Upper lobe of left lung (tissue), 6 donors: ENCODE measurements around the gene SERP1. TPM values are rescaled to one million over a fixed set of nuclear protein-coding genes. Genes with fewer than 3 reads are reported as not detected.
"Not testable (repeated sequence)": the region's sequence is repeated elsewhere in the genome, so short reads cannot be mapped to it uniquely, and the experiment has no call there.

Experiments used
- ATAC-seq, 2 donors: fragments of 200-7000 bp; cut with Tn5 transposase; one replicate each; pipeline ENCODE4 v1.9.1; 2022; ENCODE audit warnings: mild to moderate bottlenecking in 2 of 2, moderate library complexity in 2 of 2; ENCODE audit not compliant: low FRiP score in 2 of 2
- DNase-seq, 2 donors: peaks; one replicate each; pipeline ENCODE4 v3.0.0-alpha.2; 2019 to 2020
- H3K27ac ChIP-seq, 4 donors: fragments of 200-600 bp; sonication (generic); one replicate each; pipeline ENCODE4 v1.5.1; 2016 to 2019
- H3K27me3 ChIP-seq, 4 donors: fragments of 200-600 bp; sonication (generic); one replicate each; pipeline ENCODE4 v1.5.1; 2017 to 2019
- H3K36me3 ChIP-seq, 4 donors: fragments of 200-600 bp; sonication (generic); one replicate each; pipeline ENCODE4 v1.5.1; 2016 to 2019
- H3K4me1 ChIP-seq, 4 donors: fragments of 200-600 bp; sonication (generic); one replicate each; pipeline ENCODE4 v1.5.1; 2018 to 2019
- H3K4me3 ChIP-seq, 4 donors: fragments of 200-600 bp; sonication (generic); one replicate each; pipeline ENCODE4 v1.5.1; 2017 to 2019; ENCODE audit warnings: mild to moderate bottlenecking in 2 of 4, moderate library complexity in 1 of 4
- H3K9me3 ChIP-seq, 4 donors: fragments of 200-600 bp; sonication (generic); one replicate each; pipeline ENCODE4 v1.5.1; 2018 to 2019
- EP300 ChIP-seq, 4 donors: sonication (generic); formaldehyde crosslinking; IDR thresholded peaks; one replicate each; pipeline ENCODE4 v1.5.1; 2017; ENCODE audit warnings: antibody characterized with exemption in 4 of 4, control low read depth in 2 of 4
- POLR2A ChIP-seq, 4 donors: fragments of 450-650 bp; IDR thresholded peaks; one replicate each; pipeline ENCODE4 v1.5.1; 2016 to 2017; ENCODE audit warnings: antibody characterized with exemption in 4 of 4, mild to moderate bottlenecking in 2 of 4
- POLR2AphosphoS5 ChIP-seq, 2 donors: sonication (generic); formaldehyde crosslinking; IDR thresholded peaks; one replicate each; pipeline ENCODE4 v1.5.1; 2017; ENCODE audit warnings: antibody characterized with exemption in 2 of 2
- WGBS, 2 donors: methylation state at CpG; one replicate each; pipeline ENCODE4 v1.1.5; 2017 to 2018; 5-methylcytosine and 5-hydroxymethylcytosine counted together
- total RNA-seq, 6 donors: library from RNA; depleted of rRNA in 4 of 6; stranded (reverse); fragments of >200 nt in 4 of 6; gene quantifications; one replicate each; pipeline versions ENCODE4 v1.1.0 to v1.2.1, GENCODE V29; 2016 to 2021
- TF ChIP-seq, protein P1 (sequence below), 6 experiments: fragments of 450-650 bp in 4 of 6; fragments of 200-600 bp in 2 of 6; sonication (generic) in 2 of 6; IDR thresholded peaks; one replicate each; pipeline ENCODE4 v1.5.1; 2016 to 2019; ENCODE audit warnings: antibody characterized with exemption in 6 of 6
- donor health status: DM: no; HTN: no; CAD: no; lungs with moderate emphysema.
- donor health status: DM: no; HTN: yes; CAD: no; lungs with severe emphysema.

Gene SERP1
- total RNA-seq, 6 donors from 2014 or later = 160 to 459 (median 303) TPM

DNA sequence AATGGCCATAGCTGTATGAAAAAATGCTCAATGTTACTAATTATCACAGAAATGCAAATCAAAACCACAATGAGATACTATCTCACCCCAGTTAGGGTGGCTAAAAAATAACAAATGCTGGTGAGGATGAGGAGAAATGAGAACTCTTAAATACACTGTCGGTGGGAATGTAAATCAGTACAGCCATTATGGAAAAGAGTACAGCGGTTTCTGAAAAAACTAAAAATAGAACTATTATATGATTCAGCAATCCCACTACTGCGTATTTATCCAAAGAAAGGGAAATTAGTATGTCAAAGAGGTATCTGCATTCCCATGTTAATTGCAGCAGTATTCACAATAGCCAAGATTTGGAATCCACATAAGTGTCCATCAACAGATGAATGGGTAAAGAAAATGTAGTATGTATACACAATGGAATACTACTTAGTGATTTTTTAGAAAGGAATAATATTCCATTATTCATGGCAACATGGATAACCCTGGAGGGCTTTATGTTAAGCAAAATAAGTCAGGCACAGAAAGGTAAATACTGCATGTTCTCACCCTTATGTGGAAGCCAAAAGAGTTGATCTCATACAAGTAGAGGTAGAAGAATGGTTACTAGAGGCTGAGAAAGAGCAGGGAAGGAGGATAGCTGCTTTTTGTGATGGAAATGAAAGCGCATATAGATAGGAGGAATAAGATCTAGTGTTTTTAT, 35.0 kb downstream of the SERP1 start:
- Histone ChIP-seq H3K27ac (no peak overlapping the region), H3K4me3 (no peak overlapping the region), H3K9me3 (no peaks in the 10 kb centered on the region), H3K4me1 (no peaks in the 10 kb centered on the region), H3K36me3 (no peaks in the 10 kb centered on the region), H3K27me3 (no peaks in the 10 kb centered on the region)
- DNase-seq = no peak
- no peak for ATAC-seq
- no peak for TF ChIP-seq EP300 (IDR thresholded peaks at IDR 0.05)
- TF ChIP-seq, protein P1, sequence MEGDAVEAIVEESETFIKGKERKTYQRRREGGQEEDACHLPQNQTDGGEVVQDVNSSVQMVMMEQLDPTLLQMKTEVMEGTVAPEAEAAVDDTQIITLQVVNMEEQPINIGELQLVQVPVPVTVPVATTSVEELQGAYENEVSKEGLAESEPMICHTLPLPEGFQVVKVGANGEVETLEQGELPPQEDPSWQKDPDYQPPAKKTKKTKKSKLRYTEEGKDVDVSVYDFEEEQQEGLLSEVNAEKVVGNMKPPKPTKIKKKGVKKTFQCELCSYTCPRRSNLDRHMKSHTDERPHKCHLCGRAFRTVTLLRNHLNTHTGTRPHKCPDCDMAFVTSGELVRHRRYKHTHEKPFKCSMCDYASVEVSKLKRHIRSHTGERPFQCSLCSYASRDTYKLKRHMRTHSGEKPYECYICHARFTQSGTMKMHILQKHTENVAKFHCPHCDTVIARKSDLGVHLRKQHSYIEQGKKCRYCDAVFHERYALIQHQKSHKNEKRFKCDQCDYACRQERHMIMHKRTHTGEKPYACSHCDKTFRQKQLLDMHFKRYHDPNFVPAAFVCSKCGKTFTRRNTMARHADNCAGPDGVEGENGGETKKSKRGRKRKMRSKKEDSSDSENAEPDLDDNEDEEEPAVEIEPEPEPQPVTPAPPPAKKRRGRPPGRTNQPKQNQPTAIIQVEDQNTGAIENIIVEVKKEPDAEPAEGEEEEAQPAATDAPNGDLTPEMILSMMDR (IDR thresholded peaks at IDR 0.05) = no peak
- TF ChIP-seq POLR2AphosphoS5 (IDR thresholded peaks at IDR 0.05) = no peak
- WGBS, 2 donors = 73 to 89% methylated on average over 4 of the region's 4 CpGs

GRCh38 chr3:150509780-150510179, 36.5 kb downstream of the SERP1 start:
- Histone ChIP-seq H3K27me3 (no peaks in the 10 kb centered on the region), H3K9me3 (no peaks in the 10 kb centered on the region), H3K4me3 (no peak overlapping the region), H3K36me3 (no peaks in the 10 kb centered on the region), H3K4me1 (no peaks in the 10 kb centered on the region), H3K27ac (no peak overlapping the region)
- TF ChIP-seq EP300 (IDR thresholded peaks at IDR 0.05) (no peak), POLR2A (IDR thresholded peaks at IDR 0.05) (no peak), POLR2AphosphoS5 (IDR thresholded peaks at IDR 0.05) (no peak)
- TF ChIP-seq, protein P1 (IDR thresholded peaks at IDR 0.05) = no peak
- WGBS, 2 donors = 94 to 100% methylated on average over 2 of the region's 2 CpGs
- DNase-seq (no peak), ATAC-seq (no peak)

DNA sequence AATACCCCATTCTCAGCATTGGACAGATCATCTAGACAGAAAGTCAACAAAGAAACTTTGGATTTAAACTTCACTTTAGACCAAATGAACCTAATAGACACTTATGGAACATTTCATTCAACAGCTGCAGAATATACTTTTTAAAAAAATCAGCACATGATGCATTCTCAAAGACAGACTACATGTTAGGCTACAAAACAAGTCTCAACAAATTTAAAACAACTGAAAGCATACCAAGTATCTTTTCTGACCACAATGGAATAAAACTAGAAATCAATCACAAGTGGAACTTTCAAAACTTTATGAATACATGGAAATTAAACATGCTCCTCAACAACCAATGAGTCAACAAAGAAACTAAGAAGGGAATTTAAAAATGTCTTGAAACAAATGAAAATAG, 37.9 kb downstream of the SERP1 start:
- DNase-seq (no peak), ATAC-seq (no peak)
- Histone ChIP-seq H3K4me3 (no peak overlapping the region), H3K27me3 (no peaks in the 10 kb centered on the region), H3K27ac (no peak overlapping the region), H3K9me3 (no peaks in the 10 kb centered on the region), H3K4me1 (no peaks in the 10 kb centered on the region), H3K36me3 (no peaks in the 10 kb centered on the region)
- TF ChIP-seq EP300 (IDR thresholded peaks at IDR 0.05) = no peak
- TF ChIP-seq, protein P1 (IDR thresholded peaks at IDR 0.05) = no peak
- no peak for TF ChIP-seq POLR2A (IDR thresholded peaks at IDR 0.05)
- TF ChIP-seq POLR2AphosphoS5 (IDR thresholded peaks at IDR 0.05) = no peak

- ATAC-seq = peak in 1 of 2 donors; percentile 46
- Histone ChIP-seq H3K4me3 (no peak overlapping the region), H3K27ac (no peak overlapping the region), H3K9me3 (peaks cover 0 to 6% (median 5%) of the 10 kb centered on the region in 4 donors), H3K4me1 (no peaks in the 10 kb centered on the region), H3K36me3 (no peaks in the 10 kb centered on the region), H3K27me3 (no peaks in the 10 kb centered on the region)
- TF ChIP-seq EP300 (IDR thresholded peaks at IDR 0.05) = no peak
- TF ChIP-seq POLR2AphosphoS5 (IDR thresholded peaks at IDR 0.05) = no peak
- WGBS, 2 donors = 84% methylated on average over 3 of the region's 3 CpGs; no CpG with 5 or more reads in 1 of the 2 donors
- no peak for DNase-seq
Measured at GRCh38 chr3:150504483-150504882, 41.8 kb downstream of the SERP1 start.

DNA sequence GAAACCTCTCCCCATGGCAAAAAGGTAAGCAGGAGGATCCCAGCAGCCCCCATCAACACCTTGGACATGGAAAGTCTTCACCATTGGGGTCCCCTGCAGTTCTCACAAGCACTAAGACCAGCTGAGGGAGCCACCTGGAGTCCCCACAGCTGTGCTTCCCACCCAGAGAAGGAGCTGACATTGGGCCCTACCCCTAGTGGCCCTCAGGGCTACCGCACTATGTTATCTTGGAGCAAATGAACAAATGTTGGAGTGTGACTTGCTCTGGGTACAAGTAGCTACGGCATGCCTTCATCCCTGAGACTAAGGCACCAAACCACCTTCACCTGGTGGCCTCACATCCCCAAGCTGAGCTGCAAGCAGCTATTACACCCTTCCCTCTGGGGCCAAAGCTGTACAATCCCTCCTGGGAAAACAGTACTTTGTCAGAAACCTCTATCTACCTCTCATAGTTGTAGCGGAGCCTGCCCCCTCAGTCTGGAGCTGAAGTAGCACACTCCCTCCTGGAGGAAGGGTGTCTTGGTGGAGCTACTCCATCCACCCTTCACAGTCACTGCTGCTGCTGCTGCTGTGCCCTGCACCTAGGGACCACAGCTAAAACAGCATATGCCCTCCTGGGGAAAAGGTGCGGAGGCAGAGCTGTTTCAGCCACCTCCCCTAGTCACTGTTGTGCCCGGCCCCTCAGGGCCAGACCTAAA, 42.7 kb downstream of the SERP1 start:
- Histone ChIP-seq H3K27me3 (no peaks in the 10 kb centered on the region), H3K9me3 (peaks cover 0 to 6% (median 5%) of the 10 kb centered on the region in 4 donors), H3K27ac (no peak overlapping the region), H3K4me3 (no peak overlapping the region), H3K4me1 (no peaks in the 10 kb centered on the region), H3K36me3 (no peaks in the 10 kb centered on the region)
- 93% methylated on average over 5 of the region's 5 CpGs for WGBS, 2 donors
- ATAC-seq = peak; percentile 24 to 53
- DNase-seq = no peak
- TF ChIP-seq EP300 (IDR thresholded peaks at IDR 0.05) (no peak), POLR2A (IDR thresholded peaks at IDR 0.05) (no peak), POLR2AphosphoS5 (IDR thresholded peaks at IDR 0.05) (no peak)
- TF ChIP-seq, protein P1 (IDR thresholded peaks at IDR 0.05) = no peak

DNA sequence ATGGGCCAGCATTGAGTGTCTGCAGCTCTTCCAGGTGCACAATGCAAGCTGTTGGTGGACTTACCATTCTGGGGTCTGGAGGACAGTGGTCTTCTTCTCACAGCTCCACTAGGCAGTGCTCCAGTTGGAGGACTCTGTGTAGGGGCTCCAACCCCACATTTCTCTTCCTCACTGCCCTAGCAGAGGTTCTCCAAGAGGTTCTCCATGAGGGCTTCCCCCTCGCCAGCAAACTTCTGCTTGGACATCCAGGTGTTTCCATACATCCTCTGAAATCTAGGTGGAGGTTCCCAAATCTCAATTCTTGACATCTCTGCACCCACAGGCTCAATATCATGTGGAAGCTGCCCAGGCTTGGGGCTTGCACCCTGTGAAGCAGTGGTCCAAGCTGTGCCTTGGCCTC, 45.3 kb downstream of the SERP1 start:
- H3K4me3 ChIP-seq, H3K27me3 ChIP-seq, H3K27ac ChIP-seq, H3K36me3 ChIP-seq, ATAC-seq, DNase-seq, H3K9me3 ChIP-seq, H3K4me1 ChIP-seq: not testable (repeated sequence)
- WGBS, 2 donors = 90 to 100% methylated on average over 1 of the region's 1 CpG
